Measurements from ENCODE around the gene KNDC1.

KNDC1 gene

DNA sequence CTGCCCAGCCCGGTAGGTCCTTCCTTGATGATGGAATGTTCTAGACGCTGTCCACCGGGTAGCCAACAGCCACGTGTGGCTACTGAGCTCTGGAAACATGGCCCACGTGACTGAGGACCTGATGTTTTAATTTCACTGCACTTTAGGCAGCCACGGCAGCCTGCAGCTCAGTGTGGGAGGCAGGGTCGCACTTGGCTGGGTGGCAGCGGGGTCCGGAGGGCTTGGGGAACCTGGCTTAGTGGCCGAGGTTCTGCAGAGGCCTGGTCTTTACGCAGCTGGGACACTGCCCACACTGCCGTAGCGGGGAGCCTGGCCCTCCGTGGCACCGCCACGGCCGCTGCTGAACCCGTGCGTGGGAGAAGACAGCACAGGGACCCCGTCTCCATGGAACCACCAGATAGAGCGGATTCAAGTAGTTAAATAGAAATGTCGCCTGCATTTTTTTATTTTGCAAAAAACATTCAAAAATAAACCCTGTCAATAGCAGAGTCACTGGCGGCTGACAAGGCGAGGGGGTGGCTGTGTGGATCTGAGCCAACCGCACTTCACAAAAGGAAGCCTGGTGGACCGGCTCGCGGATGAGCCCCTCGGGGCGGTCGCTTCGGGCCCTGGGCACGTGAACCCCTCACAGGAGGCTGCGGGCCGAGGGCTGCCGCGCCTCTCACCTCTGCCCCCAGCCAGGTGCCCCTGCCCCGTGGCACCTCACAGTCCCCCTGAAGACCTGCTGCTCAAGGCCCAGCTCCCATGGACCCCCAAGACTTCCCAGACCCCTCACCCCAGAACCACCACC is 44.4 kb downstream of the KNDC1 start:
- no peak for DNase-seq (ENCODE audit: low read depth in 1 of 2, low spot score in 1 of 2)

- DNase-seq (ENCODE audit: low read depth in 1 of 2, low spot score in 1 of 2) = no peak
Observed at GRCh38 chr10:133205146-133205545, 45.1 kb downstream of the KNDC1 start.

DNA sequence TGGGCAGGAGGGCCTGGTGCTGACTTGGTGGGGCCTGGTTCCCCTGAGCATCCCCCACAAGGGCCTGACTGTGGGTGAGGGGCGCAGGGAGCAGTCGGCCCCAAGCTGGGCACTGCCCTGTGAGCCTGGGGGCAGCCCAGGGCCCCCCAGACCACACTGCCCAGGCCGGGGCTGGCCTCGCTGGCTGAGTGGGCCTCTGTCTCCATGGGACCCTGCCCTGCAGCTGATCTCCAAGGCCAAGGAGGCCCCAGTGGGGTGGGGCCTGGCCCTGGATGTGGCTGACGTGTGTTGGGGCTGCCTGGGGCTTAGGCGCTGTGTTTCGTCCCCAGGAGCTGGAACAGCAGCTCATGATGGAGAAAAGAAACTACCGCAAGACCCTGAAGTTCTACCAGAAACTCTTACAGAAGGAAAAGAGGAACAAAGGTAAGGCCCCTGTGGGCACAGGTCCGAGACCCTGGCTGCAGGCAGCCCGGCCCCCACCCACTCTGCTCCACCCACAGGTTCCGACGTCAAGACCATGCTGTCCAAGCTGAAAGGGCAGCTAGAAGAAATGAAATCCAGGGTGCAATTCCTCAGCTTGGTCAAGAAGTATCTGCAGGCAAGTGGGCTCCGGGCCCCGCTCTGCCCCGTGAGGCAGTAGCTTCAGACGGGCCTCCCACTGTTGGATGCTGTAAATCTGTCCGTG is 46.5 kb downstream of the KNDC1 start:
- DNase-seq (ENCODE audit: low read depth in 1 of 2, low spot score in 1 of 2) = no peak

DNA sequence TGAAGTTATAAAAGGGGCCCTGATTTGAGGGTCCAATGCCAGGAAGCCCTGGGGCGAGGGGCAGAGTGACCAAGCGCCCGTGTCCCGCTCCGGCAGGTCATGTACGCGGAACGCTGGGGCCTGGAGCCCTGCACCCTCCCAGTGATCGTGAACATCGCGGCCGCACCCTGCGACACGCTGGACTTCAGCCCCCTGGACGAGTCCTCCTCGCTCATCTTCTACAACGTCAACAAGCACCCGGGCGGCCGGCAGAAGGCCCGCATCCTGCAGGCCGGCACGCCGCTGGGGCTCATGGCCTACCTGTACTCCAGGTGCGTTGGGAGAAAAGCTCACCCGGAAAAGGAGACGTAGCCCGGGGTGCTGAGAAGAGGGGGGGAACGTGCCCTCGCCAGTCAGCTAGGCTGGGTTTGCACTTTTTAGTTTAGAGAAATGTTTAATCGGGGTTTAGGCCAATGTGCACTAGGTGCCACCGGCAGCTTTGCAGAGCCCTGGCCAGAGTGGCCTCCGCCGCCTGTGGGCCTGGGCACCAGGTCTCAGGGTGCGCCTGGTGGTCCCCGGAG is 47.1 kb downstream of the KNDC1 start:
- DNase-seq (ENCODE audit: low read depth in 1 of 2, low spot score in 1 of 2) = no peak

- DNase-seq (ENCODE audit: low read depth in 1 of 2, low spot score in 1 of 2) = no peak
Observed at GRCh38 chr10:133207627-133208026, 47.6 kb downstream of the KNDC1 start.

DNA sequence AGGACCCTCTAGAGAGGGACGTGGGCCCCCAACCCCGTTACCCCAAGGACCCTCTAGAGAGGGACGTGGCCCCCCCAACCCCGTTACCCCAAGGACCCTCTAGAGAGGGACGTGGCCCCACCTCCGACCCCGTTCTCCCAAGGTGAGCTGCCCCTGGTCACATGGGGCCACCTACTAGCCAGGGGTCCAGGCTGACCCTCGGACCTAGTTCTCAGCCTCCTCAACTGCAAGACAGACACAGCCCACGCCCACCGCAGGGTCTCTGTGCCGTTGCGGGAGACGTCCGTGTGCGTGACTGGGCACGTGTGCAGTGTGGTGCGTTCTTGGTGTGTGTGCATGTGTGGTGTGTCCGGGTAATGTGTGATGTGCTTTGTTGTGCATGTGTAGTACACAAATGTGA is 48.4 kb downstream of the KNDC1 start:
- DNase-seq (ENCODE audit: low read depth in 1 of 2, low spot score in 1 of 2) = no peak

GRCh38 chr10:133209117-133209516 is 49.1 kb downstream of the KNDC1 start:
- DNase-seq (ENCODE audit: low read depth in 1 of 2, low spot score in 1 of 2) = no peak

- no peak for DNase-seq (ENCODE audit: low read depth in 1 of 2, low spot score in 1 of 2)
Observed at GRCh38 chr10:133209641-133210040, 49.6 kb downstream of the KNDC1 start.

- DNase-seq (ENCODE audit: low read depth in 1 of 2, low spot score in 1 of 2) = no peak
Observed at GRCh38 chr10:133210398-133211140, 50.5 kb downstream of the KNDC1 start.

DNA sequence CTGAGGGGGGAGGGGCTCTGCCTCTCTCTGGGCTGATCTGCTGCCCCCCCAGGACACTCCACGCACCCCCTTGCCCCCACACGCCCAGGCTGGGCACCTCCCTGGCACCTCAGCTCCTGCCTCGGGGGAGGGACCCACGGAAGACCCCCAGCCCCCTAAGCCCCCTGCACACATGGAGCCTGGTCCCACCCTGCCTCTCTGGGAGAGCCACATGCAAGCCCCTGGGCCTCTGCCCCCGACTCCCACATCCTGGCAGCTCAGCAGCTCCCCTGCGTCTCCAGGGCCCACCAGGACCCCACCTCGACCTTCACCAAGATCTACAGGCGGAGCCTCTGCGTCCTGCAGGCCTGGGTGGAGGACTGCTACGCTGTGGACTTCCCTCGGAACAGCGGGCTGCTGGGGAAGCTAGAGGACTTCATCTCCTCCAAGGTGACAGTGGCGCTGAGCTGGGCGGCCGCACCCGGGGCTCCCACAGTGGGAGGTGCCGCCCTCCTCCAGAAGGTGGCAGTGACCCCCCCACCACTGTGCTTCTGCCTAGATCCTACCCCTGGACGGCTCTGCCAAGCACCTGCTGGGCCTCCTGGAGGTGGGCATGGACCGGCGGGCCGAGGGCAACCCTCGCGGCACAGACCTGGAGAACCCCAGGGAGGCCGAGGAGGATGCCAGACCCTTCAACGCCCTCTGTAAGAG is 51.3 kb downstream of the KNDC1 start:
- no peak for DNase-seq (ENCODE audit: low read depth in 1 of 2, low spot score in 1 of 2)

DNA sequence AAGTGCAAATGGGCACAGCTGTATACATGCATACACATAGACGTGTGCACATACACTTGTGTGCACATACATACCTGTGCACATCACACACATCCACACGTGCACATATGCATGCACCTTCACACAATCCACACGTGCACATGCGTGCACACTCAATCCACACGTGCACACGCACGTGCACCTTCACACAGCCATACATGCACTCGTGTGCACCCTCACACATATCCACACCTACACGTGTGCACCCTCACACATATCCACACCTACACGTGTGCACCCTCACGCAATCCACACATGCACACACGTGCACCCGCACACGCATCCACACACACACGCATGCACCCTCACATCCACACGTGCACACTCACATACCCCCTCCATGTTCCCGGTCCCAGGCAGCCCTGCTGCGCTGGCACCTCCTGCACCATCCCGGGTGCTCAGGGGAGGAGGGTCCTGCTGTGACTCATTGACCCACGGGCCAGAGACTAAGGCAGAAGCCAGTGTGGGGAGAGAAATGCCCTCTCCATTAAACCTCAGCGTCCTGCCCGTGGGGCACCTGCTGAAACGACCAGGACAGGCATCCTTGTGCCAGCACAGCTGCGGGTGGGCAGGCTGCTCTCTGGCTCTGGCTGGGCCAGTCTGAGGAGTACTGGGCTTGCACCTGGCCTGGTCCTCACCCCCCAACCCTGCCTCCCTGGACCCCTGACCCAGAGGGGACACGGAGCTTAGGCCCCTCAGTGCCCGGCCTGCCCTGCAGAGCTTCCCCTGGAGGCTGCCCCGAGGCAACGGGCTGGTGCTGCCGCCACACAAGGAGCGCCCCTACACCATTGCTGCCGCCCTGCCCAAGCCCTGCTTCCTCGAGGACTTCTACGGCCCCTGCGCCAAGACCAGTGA is 52.2 kb downstream of the KNDC1 start:
- no peak for DNase-seq (ENCODE audit: low read depth in 1 of 2, low spot score in 1 of 2)

DNA sequence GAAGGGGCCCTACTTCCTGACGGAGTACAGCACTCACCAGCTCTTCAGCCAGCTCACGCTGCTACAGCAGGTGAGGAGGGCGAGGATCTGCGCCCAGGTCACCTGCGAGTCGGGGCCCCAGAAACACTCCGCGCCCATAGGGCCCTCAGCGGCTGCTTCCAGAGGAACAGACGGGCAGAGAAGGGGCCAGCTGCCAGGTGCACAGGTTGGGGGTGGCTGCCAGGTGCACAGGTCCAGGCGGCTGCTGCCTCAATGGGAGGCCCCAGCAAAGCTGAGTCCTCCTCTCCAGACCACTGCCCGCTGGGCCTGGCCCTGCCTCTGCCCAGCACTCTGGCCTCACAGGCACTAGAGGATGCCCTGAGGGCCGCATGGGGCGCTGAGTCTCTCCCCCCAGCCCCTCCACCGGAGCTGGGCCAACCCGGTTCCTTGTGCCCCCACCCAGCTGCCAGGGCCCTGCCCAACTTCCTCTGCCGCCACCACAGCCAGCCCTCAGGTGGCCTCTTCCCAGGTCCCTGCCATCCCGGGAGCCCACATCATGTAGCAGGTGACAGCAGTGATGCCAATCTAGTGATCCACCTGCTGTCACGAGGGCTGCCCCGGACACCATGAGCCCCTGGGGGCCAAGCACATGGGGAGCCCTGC is 53.0 kb downstream of the KNDC1 start:
- DNase-seq (ENCODE audit: low read depth in 1 of 2, low spot score in 1 of 2) = no peak

- DNase-seq (ENCODE audit: low read depth in 1 of 2, low spot score in 1 of 2) = no peak
Observed at GRCh38 chr10:133213641-133214467, 53.8 kb downstream of the KNDC1 start.

DNA sequence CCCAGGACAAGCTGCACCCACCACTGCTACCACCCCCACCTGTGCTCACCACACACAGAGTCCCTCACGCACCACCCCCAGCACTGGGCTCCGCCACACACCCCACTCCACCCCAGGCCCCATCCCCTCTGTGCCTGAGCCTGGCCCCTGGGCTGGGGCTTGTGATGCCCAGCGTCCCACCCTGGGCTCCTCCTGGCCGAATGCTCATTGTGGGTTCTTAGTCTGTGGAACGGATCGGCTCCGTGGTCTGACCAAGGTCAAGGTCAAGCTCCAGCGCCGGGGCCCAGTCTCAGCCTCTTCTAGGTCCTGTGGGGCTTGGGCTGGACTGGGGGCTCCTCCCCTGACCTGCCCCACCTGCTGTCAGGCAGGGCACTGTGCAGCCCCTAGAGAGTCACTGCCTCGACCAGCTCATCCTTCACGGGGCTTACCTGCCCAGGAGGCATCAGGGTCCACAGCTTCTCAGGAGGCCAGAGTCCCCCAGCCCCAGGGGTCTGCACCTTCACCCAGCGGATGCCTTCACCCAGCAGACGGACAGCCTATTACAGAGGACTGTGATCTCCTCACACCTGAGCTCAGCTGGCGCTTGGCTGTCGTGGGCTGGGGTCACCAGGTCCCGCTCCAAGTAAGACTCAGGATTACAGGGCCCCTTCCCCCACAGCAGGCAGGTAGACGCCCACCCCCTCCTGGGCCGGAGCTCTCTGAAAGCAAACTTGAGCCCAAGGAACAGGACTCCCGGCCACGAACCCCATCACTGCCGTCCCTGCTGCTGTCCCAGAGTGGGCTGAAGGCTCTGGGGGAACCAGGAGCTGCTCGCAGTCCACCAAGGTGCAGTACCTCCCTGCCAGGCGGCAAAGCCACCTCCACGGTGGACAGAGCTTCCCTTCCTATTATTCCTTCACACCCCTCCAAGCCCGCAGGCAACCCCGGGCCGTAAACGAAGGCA is 54.7 kb downstream of the KNDC1 start:
- DNase-seq (ENCODE audit: low read depth in 1 of 2, low spot score in 1 of 2) = no peak

GRCh38 chr10:133215586-133215985 is 55.6 kb downstream of the KNDC1 start:
- DNase-seq (ENCODE audit: low read depth in 1 of 2, low spot score in 1 of 2) = no peak

- no peak for DNase-seq (ENCODE audit: low read depth in 1 of 2, low spot score in 1 of 2)
Observed at GRCh38 chr10:133216776-133217175, 56.8 kb downstream of the KNDC1 start.

DNA sequence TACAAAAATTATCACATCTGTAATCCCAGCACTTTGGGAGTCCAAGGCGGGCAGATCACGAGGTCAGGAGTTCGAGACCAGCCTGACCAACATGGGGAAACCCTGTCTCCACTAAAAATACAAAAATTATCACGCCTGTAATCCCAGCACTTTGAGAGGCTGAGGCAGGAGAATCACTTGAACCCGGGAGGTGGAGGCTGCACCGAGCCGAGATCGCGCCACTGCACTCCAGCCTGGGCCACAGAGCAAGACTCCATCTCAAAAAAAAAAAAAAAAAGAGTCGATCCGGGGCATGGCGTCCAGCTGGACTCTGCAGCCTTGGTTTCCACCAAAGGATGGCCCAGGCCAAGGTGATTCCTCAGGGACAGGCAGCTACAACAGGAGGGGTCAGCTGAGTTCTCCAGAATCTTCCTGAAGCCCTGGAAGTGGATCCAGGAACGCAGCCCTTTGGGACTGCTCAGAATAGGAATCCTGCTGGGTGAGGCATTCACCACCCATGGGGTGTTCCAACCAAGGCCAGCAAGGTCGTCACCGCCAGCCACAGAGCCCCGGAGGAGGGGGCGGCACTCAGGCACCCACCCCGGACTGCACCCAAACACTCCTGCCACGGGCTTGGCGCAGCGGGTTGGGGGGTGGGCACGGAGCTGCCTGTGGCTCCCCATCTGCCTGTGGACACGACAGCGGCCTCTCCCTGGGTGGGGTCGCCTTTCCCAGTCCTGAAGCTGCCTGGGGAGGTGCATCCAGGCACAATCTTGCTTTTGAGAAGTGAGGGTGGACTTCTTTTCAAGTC is 58.0 kb downstream of the KNDC1 start:
- DNase-seq (ENCODE audit: low read depth in 1 of 2, low spot score in 1 of 2) = no peak
